GM21723 (cell line): ENCODE results near the gene EXOC6B.
"Not testable (repeated sequence)": the region's sequence is repeated elsewhere in the genome, so short reads cannot be mapped to it uniquely, and the experiment has no call there.

ENCODE experiments used
- ATAC-seq: cut with Tn5 transposase; IDR thresholded peaks from one replicate; pipeline ENCODE4 v1.9.1; 2021; ENCODE audit warnings: mild to moderate bottlenecking, moderate library complexity; ENCODE audit not compliant: unreplicated experiment

The EXOC6B gene

GRCh38 chr2:72484622-72485021 lies 341.2 kb downstream of the EXOC6B start:
- ATAC-seq, result not testable (repeated sequence)

- no peak for ATAC-seq
Observed at GRCh38 chr2:72483346-72483745, 342.5 kb downstream of the EXOC6B start.

- ATAC-seq, result no peak
Observed at GRCh38 chr2:72475246-72475645, 350.6 kb downstream of the EXOC6B start.

GRCh38 chr2:72457801-72458516 lies 367.9 kb downstream of the EXOC6B start:
- no peak for ATAC-seq

- ATAC-seq, result no peak
Observed at GRCh38 chr2:72454189-72454588, 371.6 kb downstream of the EXOC6B start.

GRCh38 chr2:72442270-72442669 lies 383.6 kb downstream of the EXOC6B start:
- no peak for ATAC-seq

- no peak for ATAC-seq
Observed at GRCh38 chr2:72439892-72440291, 385.9 kb downstream of the EXOC6B start.

GRCh38 chr2:72438364-72438763 lies 387.5 kb downstream of the EXOC6B start:
- ATAC-seq, result no peak

GRCh38 chr2:72431737-72432136 lies 394.1 kb downstream of the EXOC6B start:
- no peak for ATAC-seq

GRCh38 chr2:72427022-72427861 lies 398.6 kb downstream of the EXOC6B start:
- no peak for ATAC-seq

- ATAC-seq, result no peak
Observed at GRCh38 chr2:72425996-72426395, 399.8 kb downstream of the EXOC6B start.

GRCh38 chr2:72423756-72424155 lies 402.1 kb downstream of the EXOC6B start:
- ATAC-seq, result no peak

GRCh38 chr2:72421771-72422379 lies 404.0 kb downstream of the EXOC6B start:
- not testable (repeated sequence) for ATAC-seq

GRCh38 chr2:72415781-72416475 lies 409.9 kb downstream of the EXOC6B start:
- no peak for ATAC-seq

- ATAC-seq, result no peak
Observed at GRCh38 chr2:72415241-72415661, 410.6 kb downstream of the EXOC6B start.

- no peak for ATAC-seq
Observed at GRCh38 chr2:72414137-72414760, 411.6 kb downstream of the EXOC6B start.

GRCh38 chr2:72413716-72414115 lies 412.1 kb downstream of the EXOC6B start:
- no peak for ATAC-seq

GRCh38 chr2:72412214-72412613 lies 413.6 kb downstream of the EXOC6B start:
- no peak for ATAC-seq

GRCh38 chr2:72399879-72400278 lies 426.0 kb downstream of the EXOC6B start:
- ATAC-seq, result no peak

- ATAC-seq, result no peak
Observed at GRCh38 chr2:72395096-72395495, 430.7 kb downstream of the EXOC6B start.
